Measurements from ENCODE around the gene RPTOR. TPM values are rescaled to one million over a fixed set of nuclear protein-coding genes. Genes with fewer than 3 reads are reported as not detected.

Gene RPTOR
- polyA plus RNA-seq, 1 of the 3 experiments (the other 2 are of a cell fraction) = 14.9 TPM

DNA sequence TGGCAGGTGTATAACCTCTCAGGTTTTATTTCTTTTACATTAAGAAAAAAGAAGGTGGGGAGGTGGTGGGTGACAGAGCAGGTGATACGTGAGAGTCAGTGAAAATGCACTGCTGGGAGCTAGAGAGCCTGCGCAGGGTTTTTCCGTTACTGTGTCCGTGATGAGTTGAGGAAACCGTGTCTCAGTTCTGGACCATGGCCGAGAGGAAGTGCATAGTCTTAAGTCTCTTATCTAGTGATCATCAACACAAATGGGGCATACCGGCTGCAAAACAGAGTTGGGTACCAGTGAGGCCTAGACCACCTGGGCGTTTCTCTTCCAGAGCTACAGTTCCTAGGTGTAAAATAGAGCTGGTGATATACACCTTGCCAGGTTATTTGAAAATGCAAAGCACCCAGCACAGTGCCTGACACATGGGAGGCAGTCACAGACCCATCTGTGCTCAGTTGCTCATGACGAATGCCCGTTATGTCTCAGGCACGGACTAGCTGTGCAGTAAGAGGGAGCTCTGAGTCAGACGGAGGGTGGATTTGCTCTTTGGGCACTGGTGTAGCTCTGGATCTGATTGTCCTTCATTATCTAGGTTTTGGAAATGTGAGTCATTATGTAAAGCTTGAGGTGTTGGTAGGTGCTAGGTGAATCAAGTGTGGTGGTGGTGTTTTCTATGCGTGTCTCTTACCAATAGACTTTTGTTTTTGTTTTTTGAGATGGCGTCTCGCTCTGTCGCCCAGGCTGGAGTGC lies 60.9 kb downstream of the RPTOR start:
- WGBS (ENCODE audit: low lambda C conversion rate) = 81% methylated on average over 16 of the region's 16 CpGs
- Histone ChIP-seq H3K36me3 (replicated peaks in 1 of 2; ENCODE audit: control insufficient read depth in 1 of 2, insufficient read depth in 2 of 2, low read length in 1 of 2) (no peaks in the 10 kb centered on the region), H3K79me2 (ENCODE audit: insufficient read depth) (peaks cover 72% of the 10 kb centered on the region), H3K9me3 (no peaks in the 10 kb centered on the region), H3F3A (replicated peaks; ENCODE audit: insufficient read depth) (no peaks in the 10 kb centered on the region), H3K4me1 (ENCODE audit: control insufficient read depth in 1 of 2, insufficient read depth in 2 of 2, low read depth in 1 of 2, low read length in 1 of 2) (peaks cover 0 to 4% of the 10 kb centered on the region in 2 experiments; a peak in 1 of 4 replicates), H3K27me3 (ENCODE audit: insufficient read depth) (no peaks in the 10 kb centered on the region), H4K20me1 (ENCODE audit: insufficient read depth) (peaks cover 38% of the 10 kb centered on the region), H2AFZ (ENCODE audit: low read depth) (no peak overlapping the region), H3K27ac (ENCODE audit: low read depth in 2 of 2, low read length in 1 of 2) (no peak overlapping the region), H3K9ac (no peak overlapping the region), H3K9me2 (no peaks in the 10 kb centered on the region), H3K4me2 (no peak overlapping the region), H3K4me3 (ENCODE audit: low read depth in 2 of 2, low read length in 1 of 2) (no peak overlapping the region)
- TF ChIP-seq ZBTB33 (IDR thresholded peaks at IDR 0.05; ENCODE audit: borderline replicate concordance, low read depth) (no peak), FOXM1 (IDR thresholded peaks at IDR 0.05; ENCODE audit: low read depth) (no peak), GATA2 (CRISPR knock-in tag; IDR thresholded peaks at IDR 0.05) (no peak), MEF2A (IDR thresholded peaks at IDR 0.05; ENCODE audit: borderline replicate concordance, low read depth) (no peak), FOXJ3 (CRISPR knock-in tag; IDR thresholded peaks at IDR 0.05) (no peak), RXRA (IDR thresholded peaks at IDR 0.05; ENCODE audit: borderline replicate concordance, low read depth) (no peak), YY1 (IDR thresholded peaks at IDR 0.05; ENCODE audit: low read depth) (no peak)
- ChIA-PET CTCF (interaction anchor here (1.2 to 1.3 kb wide), 2 partner anchors 30 to 253 kb away, joined by 3 to 6 read pairs; no protein-coding TSS in a partner anchor), POLR2A (no interaction called here)
- DNase-seq = no peak

DNA sequence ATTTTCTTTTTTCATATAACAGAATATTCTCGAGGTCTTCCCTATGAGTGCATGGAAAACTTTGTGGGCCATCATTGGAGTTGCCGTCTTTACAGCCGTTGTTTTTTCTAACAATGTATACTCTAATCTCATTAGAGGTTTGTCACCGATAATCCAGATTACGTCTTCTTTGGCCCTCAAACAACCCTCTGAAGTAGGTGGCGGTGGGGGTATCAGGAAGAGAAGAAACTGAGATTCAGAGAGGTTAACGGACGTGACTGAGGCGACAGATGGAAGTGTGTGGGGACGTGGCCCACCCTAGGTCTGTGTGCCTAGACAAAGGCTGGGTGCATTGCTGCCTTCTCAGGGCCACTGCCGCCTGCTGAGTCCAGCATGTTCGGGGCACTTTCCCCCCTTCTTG lies 63.7 kb downstream of the RPTOR start:
- TF ChIP-seq IRF3 (IDR thresholded peaks at IDR 0.05; ENCODE audit: low read depth, low read length) = no peak
- no peak for TF ChIP-seq NRF1 (IDR thresholded peaks at IDR 0.05; ENCODE audit: low read depth, low read length)
- TF ChIP-seq GATA2 (CRISPR knock-in tag; IDR thresholded peaks at IDR 0.05) = no peak
- TF ChIP-seq ZBTB33 (IDR thresholded peaks at IDR 0.05; ENCODE audit: borderline replicate concordance, low read depth) = no peak
- Histone ChIP-seq H4K20me1 (ENCODE audit: insufficient read depth) (peaks cover 47% of the 10 kb centered on the region), H3K4me2 (no peak overlapping the region), H3K36me3 (replicated peaks in 1 of 2; ENCODE audit: control insufficient read depth in 1 of 2, insufficient read depth in 2 of 2, low read length in 1 of 2) (no peaks in the 10 kb centered on the region), H3K9me3 (no peaks in the 10 kb centered on the region), H3K9me2 (no peaks in the 10 kb centered on the region), H3K27me3 (ENCODE audit: insufficient read depth) (no peaks in the 10 kb centered on the region), H3K9ac (no peak overlapping the region), H3K27ac (ENCODE audit: low read depth in 2 of 2, low read length in 1 of 2) (no peak overlapping the region), H3F3A (replicated peaks; ENCODE audit: insufficient read depth) (no peaks in the 10 kb centered on the region), H3K4me3 (ENCODE audit: low read depth in 2 of 2, low read length in 1 of 2) (no peak overlapping the region), H3K79me2 (ENCODE audit: insufficient read depth) (peaks cover 80% of the 10 kb centered on the region), H3K4me1 (ENCODE audit: control insufficient read depth in 1 of 2, insufficient read depth in 2 of 2, low read depth in 1 of 2, low read length in 1 of 2) (peaks cover 0 to 4% of the 10 kb centered on the region in 2 experiments; a peak in 1 of 4 replicates), H2AFZ (ENCODE audit: low read depth) (no peak overlapping the region)
- ChIA-PET POLR2A (no interaction called here), CTCF (no interaction called here)
- 98% methylated on average over 12 of the region's 12 CpGs for WGBS (ENCODE audit: low lambda C conversion rate)
- no peak for DNase-seq
